GM21737 (cell line): ENCODE measurements around the gene TMEM132A.

ENCODE experiments used
- ATAC-seq: cut with Tn5 transposase; IDR thresholded peaks from one replicate; pipeline ENCODE4 v1.9.1; 2021; ENCODE audit warnings: mild to moderate bottlenecking, moderate library complexity; ENCODE audit not compliant: unreplicated experiment

Gene TMEM132A, protein sequence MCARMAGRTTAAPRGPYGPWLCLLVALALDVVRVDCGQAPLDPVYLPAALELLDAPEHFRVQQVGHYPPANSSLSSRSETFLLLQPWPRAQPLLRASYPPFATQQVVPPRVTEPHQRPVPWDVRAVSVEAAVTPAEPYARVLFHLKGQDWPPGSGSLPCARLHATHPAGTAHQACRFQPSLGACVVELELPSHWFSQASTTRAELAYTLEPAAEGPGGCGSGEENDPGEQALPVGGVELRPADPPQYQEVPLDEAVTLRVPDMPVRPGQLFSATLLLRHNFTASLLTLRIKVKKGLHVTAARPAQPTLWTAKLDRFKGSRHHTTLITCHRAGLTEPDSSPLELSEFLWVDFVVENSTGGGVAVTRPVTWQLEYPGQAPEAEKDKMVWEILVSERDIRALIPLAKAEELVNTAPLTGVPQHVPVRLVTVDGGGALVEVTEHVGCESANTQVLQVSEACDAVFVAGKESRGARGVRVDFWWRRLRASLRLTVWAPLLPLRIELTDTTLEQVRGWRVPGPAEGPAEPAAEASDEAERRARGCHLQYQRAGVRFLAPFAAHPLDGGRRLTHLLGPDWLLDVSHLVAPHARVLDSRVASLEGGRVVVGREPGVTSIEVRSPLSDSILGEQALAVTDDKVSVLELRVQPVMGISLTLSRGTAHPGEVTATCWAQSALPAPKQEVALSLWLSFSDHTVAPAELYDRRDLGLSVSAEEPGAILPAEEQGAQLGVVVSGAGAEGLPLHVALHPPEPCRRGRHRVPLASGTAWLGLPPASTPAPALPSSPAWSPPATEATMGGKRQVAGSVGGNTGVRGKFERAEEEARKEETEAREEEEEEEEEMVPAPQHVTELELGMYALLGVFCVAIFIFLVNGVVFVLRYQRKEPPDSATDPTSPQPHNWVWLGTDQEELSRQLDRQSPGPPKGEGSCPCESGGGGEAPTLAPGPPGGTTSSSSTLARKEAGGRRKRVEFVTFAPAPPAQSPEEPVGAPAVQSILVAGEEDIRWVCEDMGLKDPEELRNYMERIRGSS

DNA sequence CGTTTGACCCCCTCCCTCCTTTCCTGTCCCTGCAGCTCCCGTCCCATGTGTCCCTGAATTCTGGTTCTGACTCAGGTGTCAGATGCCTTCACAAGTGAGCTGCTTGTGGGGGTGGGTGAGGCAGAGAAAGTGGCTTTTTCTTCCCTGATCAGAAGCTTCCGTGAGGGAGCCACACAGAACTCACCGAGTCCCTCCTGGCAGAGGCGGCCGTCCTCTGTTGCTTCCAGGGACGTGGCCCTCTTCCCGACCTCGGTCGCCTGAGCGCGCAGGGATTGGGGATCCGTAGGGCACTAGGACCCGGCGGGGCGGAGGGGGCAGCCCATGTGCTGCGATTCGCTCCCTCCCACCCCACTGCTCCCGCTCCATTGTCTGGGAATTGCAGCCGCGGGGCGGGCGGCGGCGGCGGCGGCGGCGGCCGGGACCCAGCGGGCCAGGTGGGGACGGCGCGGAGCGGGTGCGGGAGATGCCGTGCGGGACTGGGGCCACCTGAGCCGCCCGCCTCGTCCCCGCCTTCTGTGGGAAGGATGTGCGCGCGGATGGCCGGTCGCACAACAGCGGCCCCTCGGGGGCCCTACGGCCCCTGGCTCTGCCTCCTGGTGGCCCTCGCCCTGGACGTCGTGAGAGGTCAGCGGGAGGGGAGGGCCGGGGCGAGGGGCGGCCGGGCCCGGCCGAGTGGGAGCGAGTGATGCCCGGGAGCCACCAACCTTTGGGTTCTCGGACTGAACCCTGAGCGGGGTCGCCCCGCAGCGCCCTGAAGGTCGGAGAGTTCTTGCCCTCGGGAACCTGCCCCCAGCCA lies at the start of gene TMEM132A:
Gene TMEM132A (plus strand): TSS at position 351 of the 796 bp plus-strand sequence. CDS start 174 bp downstream, at position 525.
- no peak for ATAC-seq

DNA sequence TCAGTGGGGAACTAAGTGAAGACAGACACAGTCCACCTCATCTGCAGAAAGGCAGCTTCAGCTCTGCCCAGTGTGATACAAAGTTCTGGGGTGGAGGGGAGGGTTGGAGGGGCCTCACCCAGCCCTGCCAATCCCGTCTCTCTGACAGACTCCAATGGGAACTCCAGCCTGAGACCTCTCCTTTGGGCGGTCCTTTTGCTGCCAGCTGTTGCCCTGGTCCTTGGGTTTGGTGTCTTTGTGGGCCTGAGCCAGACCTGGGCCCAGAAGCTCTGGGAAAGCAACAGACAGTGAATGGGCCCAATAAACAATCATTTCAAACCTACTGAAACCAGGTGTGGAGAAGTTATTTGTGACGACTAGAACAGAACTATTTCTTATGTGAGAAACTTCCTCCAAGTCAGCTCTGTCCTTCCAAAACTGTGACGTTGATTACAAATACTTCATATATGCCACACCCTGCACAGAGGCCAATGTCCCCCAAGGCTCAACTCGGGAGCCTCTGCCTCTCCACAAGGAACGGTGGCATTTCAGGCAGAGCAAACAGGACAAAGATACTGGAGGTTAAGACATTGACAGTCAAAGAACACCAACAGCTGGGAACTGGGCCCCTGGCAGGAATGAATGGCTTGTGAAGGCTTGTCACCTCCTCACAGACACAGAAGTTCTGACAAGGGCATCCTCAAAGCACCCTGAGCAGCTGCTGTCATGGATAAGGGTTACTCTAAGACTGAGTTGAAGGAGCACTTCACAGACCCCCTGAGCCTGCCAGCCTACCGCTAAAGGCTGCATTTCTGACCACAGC lies 48.7 kb upstream of the TMEM132A start:
- no peak for ATAC-seq

DNA sequence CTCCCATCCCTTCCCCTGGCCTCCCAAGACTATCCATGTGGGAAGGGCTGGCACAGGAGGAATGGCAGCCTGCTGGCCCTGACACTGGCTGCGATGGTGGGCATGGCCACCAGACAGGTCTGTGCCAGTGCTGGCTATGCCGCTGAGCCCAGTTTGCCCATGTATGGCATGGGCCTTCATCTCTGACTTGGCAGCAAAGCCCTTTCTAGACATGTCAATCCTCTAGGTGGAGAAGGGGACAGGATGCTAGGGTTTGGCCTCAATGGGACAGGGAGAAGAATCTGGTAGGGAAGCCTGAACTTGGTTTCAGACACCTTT lies 48.1 kb upstream of the TMEM132A start:
- ATAC-seq: no peak

DNA sequence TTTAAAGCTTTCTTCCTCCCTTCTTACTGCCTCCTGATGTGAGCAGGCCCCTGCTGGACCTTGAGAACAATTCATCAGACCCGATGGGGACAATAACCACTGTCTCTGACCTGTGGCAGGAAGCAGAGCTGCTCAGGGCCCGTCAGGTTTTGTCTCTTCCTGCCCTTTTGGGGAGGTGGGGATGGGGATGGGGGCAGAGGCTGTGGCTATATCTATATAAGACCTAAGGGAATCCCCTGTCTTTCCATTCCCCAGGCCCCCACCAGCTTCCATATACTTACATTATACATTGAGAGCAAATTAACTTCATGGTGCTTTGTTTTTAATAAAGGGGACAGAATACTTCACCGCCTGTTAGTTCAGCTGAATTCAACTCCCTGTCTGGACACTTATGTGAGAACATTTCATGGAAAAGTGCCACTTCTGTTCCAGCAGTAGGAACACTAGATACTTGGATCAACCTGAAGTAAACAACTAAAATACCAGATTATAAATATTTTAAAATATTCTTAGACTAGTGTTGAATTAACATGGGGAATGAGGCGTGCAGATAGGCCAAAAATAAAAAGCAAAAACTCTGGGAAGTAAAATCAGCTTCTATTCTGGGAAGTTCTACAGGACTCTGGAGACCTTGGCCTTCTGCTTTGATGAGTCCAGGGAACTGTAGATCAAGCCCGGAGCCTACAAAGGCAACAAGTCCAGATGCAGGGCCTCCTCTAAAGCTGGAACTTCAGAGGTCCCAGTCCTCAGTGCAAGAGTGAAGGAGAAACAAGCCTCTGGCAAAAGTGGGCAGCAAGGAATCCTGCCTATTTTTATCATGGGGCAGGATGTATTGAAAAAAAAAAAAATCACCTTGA lies 45.8 kb upstream of the TMEM132A start:
- ATAC-seq: no peak

DNA sequence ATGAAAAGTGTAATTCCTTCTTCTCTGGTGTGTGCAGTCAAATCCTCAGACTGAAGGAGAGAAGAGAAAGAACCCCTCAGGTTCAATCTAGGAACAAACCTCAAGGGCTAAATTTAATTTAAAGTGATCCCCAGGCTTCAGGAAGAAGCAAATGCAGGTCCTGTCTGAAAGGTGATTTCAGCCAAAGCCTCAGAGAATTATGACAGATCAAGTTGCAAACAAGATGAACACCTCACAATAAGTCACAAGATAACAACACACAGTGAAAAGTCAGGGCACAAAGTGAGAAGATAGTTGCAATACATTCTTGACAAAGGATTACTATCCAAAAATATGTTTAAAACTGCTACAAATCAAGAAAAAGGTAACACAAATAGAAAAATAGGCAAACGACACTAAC lies 45.2 kb upstream of the TMEM132A start:
- ATAC-seq: no peak

DNA sequence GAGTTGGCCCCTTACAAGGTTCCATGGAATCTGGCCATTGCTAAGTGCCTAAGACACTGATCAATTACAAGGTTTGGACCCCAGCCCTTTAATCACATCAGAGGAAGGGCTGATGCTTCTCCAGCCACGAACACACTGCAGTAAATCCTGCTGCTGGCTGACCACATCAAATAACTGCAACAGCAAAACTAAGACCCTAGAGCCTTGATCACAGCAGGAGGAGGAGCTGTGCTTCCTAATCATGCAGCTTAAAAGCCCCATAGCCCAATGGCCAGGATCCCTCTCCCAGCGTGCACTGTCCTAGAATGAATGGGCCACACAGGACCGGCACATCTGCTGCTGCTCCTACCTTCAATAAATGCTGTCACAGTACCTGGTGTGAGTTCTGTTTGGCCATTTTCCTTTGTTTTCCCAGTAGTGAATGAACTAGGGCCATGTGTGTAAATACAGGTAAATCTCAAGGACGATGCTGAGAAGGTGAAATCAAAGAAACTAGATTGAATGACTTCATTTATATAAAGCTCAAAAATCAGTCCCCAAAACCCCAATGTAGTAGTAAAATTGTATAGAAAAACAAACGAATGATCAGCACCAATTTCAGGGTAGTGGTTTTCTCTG lies 44.2 kb upstream of the TMEM132A start:
- no peak for ATAC-seq

DNA sequence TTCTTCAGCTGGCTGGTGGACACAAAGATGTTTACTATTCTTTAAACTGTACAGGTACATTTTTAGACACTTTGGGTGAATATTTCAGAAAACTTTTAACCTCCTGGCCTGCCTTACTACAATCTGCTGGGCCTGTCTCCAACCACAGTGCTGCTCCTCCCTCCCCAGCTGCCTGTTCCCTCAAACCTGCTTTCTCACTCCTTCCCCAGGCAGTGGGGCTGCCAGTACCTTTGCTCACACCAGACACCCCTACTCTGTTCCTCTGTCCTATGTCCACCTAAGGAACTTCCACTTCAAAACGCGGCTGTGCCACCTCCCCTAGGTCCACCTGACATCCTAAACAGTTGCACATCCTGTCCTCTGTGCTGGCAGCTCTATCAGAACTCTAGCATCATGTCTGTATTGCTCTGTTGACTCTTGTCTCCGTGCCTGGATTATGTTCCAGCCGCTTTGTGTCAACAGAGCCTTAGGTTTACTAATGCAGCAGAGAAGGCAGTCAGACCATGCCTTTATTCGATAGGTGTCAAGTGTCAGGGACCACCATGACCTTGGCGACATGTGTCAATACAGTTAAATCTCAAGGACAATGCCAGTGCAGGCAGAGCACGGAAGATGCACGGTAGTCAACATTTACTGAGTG lies 43.5 kb upstream of the TMEM132A start:
- no peak for ATAC-seq

DNA sequence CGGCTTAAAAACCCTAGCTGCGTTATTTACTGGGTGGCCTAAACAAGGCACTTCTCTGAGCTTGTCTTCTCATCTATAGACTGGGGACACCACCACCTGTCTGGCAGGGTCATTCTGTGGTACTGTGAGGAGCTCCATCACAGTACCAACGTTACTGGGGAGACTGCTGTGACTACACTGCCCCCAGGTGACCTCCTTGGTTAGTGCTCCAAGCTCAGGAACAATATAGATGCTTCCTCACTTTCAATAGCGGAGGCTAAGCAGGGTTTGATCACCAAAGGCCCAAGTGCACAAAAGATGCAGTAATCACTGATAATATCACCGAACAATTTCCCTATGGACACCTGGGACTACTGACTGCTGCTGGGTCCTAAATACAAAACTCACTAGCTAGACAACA lies 36.7 kb upstream of the TMEM132A start:
- no peak for ATAC-seq

DNA sequence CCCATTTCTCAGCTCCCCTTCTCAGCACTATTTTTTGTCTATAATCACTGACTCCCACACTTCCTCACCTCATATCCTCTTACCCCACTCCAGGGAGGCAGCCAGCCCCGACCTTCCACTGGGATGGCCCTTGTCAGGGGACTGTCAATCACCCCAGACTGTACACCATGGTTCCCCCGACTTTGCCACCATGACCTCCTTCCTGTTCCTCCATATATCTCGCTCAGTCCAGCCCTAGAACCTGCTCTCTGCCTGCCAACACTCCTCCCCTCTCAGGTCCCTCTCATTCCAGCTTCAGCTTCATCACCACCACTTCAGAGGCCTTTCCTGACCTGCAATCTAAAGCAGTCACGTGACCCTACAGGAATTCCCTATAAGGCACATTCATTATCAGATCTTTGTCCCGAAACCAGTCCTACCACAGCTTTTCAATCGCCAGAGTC lies 34.4 kb upstream of the TMEM132A start:
- no peak for ATAC-seq

DNA sequence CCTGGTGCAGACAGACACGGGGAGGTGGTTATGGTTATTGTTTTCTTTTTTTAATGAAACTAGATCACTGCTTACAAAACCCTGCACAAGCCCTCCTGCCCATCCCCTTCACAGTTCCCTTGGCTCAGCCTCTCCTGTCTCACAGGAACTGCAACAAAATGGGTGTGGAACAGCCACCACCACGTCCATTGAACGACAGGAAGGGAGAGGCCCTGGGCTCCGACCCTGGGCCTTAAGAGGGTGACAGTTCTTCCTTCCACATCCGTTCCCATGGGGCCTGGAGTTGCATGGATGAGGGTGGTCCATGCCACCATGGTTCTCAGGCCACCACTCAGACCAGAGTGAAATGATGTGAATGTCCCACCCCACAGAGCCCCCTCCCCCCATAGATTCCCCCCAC lies 33.6 kb upstream of the TMEM132A start:
- ATAC-seq: no peak

DNA sequence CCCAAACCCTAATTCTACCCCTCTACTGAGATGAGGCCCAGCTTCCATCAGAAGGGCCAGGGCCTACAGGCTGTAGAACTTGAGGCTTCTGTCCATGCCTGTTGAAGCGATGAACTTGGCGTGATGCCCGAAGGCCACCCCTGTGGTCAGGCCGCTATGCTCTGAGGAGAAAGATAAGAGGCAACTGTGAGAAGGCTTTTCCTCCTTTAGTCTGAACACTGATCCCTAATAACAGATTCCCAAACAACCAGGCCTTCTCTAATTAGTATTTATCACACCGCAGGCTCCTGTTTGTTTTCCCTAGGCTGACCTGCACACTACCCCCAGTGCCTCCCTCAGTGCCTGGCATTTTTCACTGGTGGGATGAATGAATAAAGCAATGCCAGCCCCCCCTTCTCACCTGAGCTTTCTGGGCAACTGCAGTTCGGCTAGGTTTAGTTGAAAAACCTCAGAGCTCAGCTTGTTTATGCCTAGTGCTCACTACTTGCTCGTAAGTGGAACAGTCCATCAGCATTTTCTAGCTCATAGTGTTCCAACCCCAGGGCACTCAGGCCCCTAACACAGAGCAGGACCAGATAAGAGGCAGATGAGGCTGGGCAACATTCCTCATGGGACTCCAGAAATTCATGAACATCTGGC lies 33.0 kb upstream of the TMEM132A start:
- no peak for ATAC-seq

DNA sequence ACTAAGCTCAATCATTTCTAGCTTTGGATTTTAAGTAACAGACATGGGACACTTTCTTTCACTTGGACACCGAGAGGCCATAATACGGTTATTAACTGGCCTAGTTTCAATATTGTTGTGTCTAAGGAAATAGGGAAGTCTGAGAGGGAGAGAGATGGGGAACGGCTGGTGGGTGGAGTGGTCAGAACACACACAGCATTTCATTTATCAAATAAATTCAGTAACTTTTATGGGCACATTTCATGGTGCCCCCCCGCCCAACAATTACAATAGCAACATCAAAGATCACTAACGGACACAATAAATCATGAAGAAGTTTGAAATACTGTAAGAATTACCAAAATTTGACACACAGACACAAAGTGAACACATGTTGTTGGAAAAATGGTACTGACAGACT lies 28.6 kb upstream of the TMEM132A start:
- no peak for ATAC-seq

DNA sequence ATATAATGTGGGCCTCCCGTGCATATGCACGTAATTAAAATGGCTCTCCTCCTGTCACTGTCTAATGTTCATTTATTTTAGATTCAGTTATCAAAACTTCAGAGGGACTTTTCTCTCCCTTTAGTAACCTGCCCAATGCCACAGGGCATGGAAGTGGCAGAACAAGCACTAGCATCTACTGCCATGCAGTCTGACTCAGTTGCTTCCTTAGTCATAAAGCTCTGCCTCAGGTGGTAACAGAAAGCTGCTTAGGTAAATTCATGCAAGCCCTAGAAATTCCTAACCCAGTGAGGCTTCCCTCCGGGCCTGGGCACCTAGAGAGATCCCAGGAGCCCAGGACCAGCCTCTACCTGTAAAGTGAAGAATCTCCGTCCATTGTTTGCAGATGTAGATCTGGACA lies 26.8 kb upstream of the TMEM132A start:
- ATAC-seq: no peak

DNA sequence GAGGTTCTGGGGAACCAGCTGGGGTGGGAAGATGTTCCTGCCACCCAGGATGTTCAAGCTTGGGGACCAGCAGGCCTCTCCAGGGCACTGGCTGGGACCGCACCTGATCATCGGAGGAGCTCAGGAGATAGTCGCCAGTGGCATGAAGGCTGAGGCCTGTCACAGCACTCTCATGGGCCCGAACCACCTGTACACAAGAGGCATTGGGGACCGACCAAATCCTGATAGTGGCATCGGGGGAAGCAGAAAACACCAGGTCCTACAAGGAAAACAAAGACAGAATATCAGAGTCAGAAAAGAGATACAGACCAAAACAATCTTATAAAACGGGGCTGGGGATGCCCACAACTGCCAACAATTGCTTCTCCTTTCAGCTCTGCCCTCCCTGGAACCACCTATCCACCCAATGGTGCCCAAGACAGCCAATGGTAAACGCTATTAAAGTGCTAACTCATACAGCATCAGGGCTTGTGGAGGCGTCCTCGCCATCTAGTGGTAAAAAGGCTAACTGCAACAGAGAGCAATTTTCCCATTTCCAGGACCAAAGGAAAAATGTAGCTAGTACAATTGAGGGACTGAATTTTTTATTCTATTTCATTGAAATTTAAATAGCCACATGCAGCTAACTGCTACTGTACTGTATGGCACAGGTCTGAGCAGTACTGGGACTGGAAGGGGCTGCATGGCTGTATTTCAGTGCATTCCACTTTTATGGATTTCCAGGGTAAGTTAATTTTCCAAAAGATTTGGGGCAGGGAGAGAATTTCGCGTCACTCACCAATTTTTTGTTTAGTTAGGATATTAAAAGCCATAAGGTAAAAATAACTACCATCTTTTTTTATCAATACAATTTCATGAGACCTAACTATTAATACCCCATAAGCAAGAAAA lies 25.0 kb upstream of the TMEM132A start:
- no peak for ATAC-seq

DNA sequence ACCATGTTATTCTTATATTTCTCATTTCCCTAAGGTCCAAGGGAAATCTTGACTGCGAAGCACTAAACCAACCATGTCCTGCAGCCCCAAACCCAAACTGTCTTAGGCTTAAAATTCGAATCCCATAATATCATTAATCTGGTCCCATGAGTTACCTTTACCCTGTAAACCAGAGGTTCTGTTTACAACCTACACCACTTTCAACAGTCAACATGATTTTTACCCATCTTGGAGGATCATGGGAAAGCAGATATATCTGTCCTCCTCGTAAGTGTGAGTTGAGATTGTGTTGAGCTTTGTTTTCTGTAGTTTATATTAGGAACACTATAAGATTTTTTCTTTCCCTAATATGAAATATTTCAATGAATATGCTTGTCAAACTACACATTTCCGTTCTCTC lies 24.3 kb upstream of the TMEM132A start:
- no peak for ATAC-seq

DNA sequence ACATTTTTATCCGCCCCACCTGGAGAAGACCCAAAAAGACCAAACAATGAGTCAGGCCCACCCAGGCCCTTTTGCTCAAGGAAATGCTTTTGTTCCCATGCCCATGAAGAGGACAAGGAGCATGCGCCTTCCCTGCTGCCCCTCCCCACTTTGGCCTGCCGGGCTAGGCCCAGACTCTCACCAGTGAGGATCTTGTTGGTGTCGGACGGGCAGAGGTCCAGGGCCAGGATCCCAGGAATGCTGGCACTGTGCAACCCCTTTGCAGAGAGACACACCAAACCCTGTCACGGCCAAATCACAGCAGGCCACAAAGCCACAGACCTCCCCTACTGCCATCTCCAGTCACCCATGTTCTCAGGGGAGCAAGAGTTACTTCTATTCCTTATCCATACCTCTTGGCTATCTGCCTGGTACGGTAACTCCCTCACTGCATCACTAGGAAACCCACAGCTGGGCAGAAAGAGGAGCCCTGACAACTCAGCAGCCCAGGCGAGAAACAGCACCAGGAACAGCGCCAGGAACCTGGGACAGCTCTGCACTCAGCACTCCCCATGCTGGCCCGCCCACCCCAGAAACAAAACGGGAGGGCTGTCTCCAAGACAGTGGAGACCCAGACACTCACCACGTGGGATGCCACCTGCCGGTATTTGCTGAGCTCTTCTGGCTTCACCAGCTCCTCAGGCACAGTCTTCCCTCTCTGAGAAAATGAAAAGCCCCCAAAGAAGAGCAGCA lies 23.4 kb upstream of the TMEM132A start:
- no peak for ATAC-seq
